Stimulated activated CD4-positive, alpha-beta T cell treated with anti-CD3 and anti-CD28 coated beads, TNF-alpha, amount 100 ng/mL, for 48 hours (primary cell): ENCODE results near the gene RAD23A.
"Not testable (repeated sequence)": the region's sequence is repeated elsewhere in the genome, so short reads cannot be mapped to it uniquely, and the experiment has no call there.

Source experiments
- DNase-seq, 3 donors: peaks; one replicate each; pipeline ENCODE4 v3.0.0-alpha.2; 2020; ENCODE audit warnings: low read depth in 3 of 3

RAD23A gene

GRCh38 chr19:12955575-12955974, 9.9 kb downstream of the RAD23A start:
- not testable (repeated sequence) for DNase-seq

GRCh38 chr19:12955996-12956395, 10.3 kb downstream of the RAD23A start:
- no peak for DNase-seq

GRCh38 chr19:12956446-12957388, 11.1 kb downstream of the RAD23A start, which contains the start of gene GADD45GIP1:
Gene GADD45GIP1 (minus strand): TSS chr19:12957223. CDS start chr19:12957212, 11 bp downstream.
- DNase-seq, result peak; percentile 72 to 82 (median 79)

GRCh38 chr19:12957389-12957952, 11.8 kb downstream of the RAD23A start:
- DNase-seq, result not testable (repeated sequence)

GRCh38 chr19:12959481-12959880, 13.8 kb downstream of the RAD23A start:
- DNase-seq, result no peak

GRCh38 chr19:12965017-12965811, 19.6 kb downstream of the RAD23A start:
- peak; percentile 72 to 81 (median 76) for DNase-seq

- DNase-seq, result no peak
Observed at GRCh38 chr19:12965812-12966135, 20.1 kb downstream of the RAD23A start.

GRCh38 chr19:12967907-12968306, 22.2 kb downstream of the RAD23A start:
- no peak for DNase-seq

- no peak for DNase-seq
Observed at GRCh38 chr19:12969292-12969988, 23.8 kb downstream of the RAD23A start, which contains the start of gene DAND5. Gene DAND5 (plus strand): TSS chr19:12969576. CDS start chr19:12969661, 85 bp downstream.

GRCh38 chr19:12970070-12970820, 24.6 kb downstream of the RAD23A start:
- no peak for DNase-seq

GRCh38 chr19:12973236-12973635, 27.6 kb downstream of the RAD23A start:
- DNase-seq, result no peak

- DNase-seq, result no peak
Observed at GRCh38 chr19:12974301-12975220, 28.9 kb downstream of the RAD23A start.

GRCh38 chr19:12975221-12975741, 29.6 kb downstream of the RAD23A start:
- DNase-seq, result no peak

GRCh38 chr19:12976109-12976508, 30.4 kb downstream of the RAD23A start:
- DNase-seq, result not testable (repeated sequence)

- no peak for DNase-seq
Observed at GRCh38 chr19:12979974-12980373, 34.3 kb downstream of the RAD23A start.

GRCh38 chr19:12982648-12983047, 37.0 kb downstream of the RAD23A start:
- no peak for DNase-seq

GRCh38 chr19:12983091-12983490, 37.4 kb downstream of the RAD23A start:
- DNase-seq, result no peak

GRCh38 chr19:12983542-12984142, 38.0 kb downstream of the RAD23A start:
- DNase-seq, result peak; percentile 58 to 69 (median 63)

- DNase-seq, result no peak
Observed at GRCh38 chr19:12984143-12984627, 38.5 kb downstream of the RAD23A start.
